GM19035 (cell line): Measurements from ENCODE around the gene FDCSP.
"Not testable (repeated sequence)": the region's sequence is repeated elsewhere in the genome, so short reads cannot be mapped to it uniquely, and the experiment has no call there.

Source experiments
- ATAC-seq: cut with Tn5 transposase; IDR thresholded peaks from one replicate; pipeline ENCODE4 v1.9.1; 2021; ENCODE audit not compliant: unreplicated experiment

Gene FDCSP

GRCh38 chr4:70225824-70226223 lies at the start of gene FDCSP:
TSS of gene FDCSP (plus strand) at chr4:70226124. CDS start at chr4:70231195, 5,071 bp downstream.
- no peak for ATAC-seq

- no peak for ATAC-seq
Observed at GRCh38 chr4:70177090-70177489, 48.8 kb upstream of the FDCSP start.

- ATAC-seq: no peak
Observed at GRCh38 chr4:70178075-70178660, 47.8 kb upstream of the FDCSP start.

- no peak for ATAC-seq
Observed at GRCh38 chr4:70179811-70180210, 46.1 kb upstream of the FDCSP start.

- no peak for ATAC-seq
Observed at GRCh38 chr4:70181864-70182263, 44.1 kb upstream of the FDCSP start.

- ATAC-seq: no peak
Observed at GRCh38 chr4:70182517-70183167, 43.3 kb upstream of the FDCSP start.

GRCh38 chr4:70183168-70183939 lies 42.6 kb upstream of the FDCSP start:
- ATAC-seq: peak; percentile 80

GRCh38 chr4:70183940-70184246 lies 42.0 kb upstream of the FDCSP start:
- no peak for ATAC-seq

- ATAC-seq: no peak
Observed at GRCh38 chr4:70187216-70187615, 38.7 kb upstream of the FDCSP start.

GRCh38 chr4:70190579-70190978 lies 35.3 kb upstream of the FDCSP start:
- ATAC-seq: no peak

GRCh38 chr4:70191647-70192046 lies 34.3 kb upstream of the FDCSP start:
- ATAC-seq: no peak

GRCh38 chr4:70192895-70193294 lies 33.0 kb upstream of the FDCSP start:
- ATAC-seq: no peak

GRCh38 chr4:70195425-70195824 lies 30.5 kb upstream of the FDCSP start, which contains the start of gene ODAM:
TSS of gene ODAM (plus strand) at chr4:70195725. CDS start at chr4:70196544, 819 bp downstream.
- no peak for ATAC-seq

- no peak for ATAC-seq
Observed at GRCh38 chr4:70196857-70197256, 29.1 kb upstream of the FDCSP start.

- no peak for ATAC-seq
Observed at GRCh38 chr4:70197842-70198241, 28.1 kb upstream of the FDCSP start.

- ATAC-seq: no peak
Observed at GRCh38 chr4:70203601-70204000, 22.3 kb upstream of the FDCSP start.

- ATAC-seq: not testable (repeated sequence)
Observed at GRCh38 chr4:70212752-70213151, 13.2 kb upstream of the FDCSP start.

- not testable (repeated sequence) for ATAC-seq
Observed at GRCh38 chr4:70216109-70216508, 9.8 kb upstream of the FDCSP start.

GRCh38 chr4:70216550-70216949 lies 9.4 kb upstream of the FDCSP start:
- not testable (repeated sequence) for ATAC-seq

GRCh38 chr4:70221389-70221788 lies 4.5 kb upstream of the FDCSP start:
- ATAC-seq: not testable (repeated sequence)

GRCh38 chr4:70221818-70222217 lies 4.1 kb upstream of the FDCSP start:
- not testable (repeated sequence) for ATAC-seq

- ATAC-seq: no peak
Observed at GRCh38 chr4:70236125-70236524, 10.2 kb downstream of the FDCSP start.
